ENCODE data around the gene UBQLN3. TPM values are rescaled to one million over a fixed set of nuclear protein-coding genes. Genes with fewer than 3 reads are reported as not detected.

The UBQLN3 gene
- total and polyA plus RNA-seq, 2 experiments from 2014 or later = not detected

DNA sequence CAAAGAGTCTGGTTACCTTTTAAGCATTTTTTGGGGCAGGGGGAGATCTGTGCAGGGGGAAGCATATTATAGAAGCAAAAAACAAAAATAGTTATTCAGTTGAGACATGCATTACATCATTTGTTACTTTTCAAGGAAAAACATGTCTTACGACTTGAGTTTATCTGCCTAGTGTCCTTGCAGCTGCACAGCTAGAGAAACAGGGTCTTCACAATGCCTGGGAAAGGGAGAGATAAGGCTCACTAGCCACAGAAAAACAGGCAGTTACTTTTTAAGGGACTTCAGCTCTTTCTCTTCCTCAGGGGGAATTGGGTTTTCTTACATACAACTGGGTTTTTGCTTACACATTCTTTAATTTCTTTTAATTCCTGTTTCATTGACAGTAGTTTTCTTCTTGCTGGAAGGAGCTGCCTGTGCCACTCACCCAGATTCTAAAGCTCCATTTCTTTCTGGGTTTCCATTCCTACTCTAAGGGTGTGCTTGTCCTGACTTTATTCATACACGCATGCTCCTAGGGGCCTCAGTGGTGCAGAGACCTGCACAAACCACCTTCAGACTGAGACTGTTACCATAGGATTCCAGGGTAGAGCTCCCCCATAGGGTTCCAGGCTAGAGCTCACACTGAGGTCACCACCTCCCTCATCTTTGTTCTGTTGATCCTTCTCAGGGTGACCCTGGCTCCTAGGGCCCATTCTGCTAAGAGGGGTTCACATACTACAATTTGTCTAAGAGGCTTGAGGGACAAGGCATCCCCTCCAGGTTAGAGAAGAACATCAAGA lies 21.5 kb upstream of the UBQLN3 start:
- Histone ChIP-seq H2AFZ (no peak overlapping the region), H3K4me2 (no peak overlapping the region), H3K79me2 (replicated peaks; ENCODE audit: insufficient read depth) (no peaks in the 10 kb centered on the region), H3K36me3 (ENCODE audit: insufficient read depth) (no peaks in the 10 kb centered on the region), H3K4me1 (ENCODE audit: insufficient read depth) (no peaks in the 10 kb centered on the region), H3K27me3 (ENCODE audit: insufficient read depth) (no peaks in the 10 kb centered on the region), H3F3A (replicated peaks; ENCODE audit: low read depth) (no peaks in the 10 kb centered on the region), H3K27ac (ENCODE audit: low read depth) (no peak overlapping the region), H4K20me1 (replicated peaks; ENCODE audit: insufficient read depth) (no peaks in the 10 kb centered on the region), H3K4me3 (no peak overlapping the region), H3K9me2 (ENCODE audit: insufficient read depth) (0 out of 2 replicates have a peak, but pooled peaks cover 8% of the 10 kb centered on the region)
- H3K4me1 Mint-ChIP-seq = no peaks in the 10 kb centered on the region
- no peaks in the 10 kb centered on the region for H3K27me3 Mint-ChIP-seq (ENCODE audit: insufficient read depth, low read depth, poor library complexity)
- TF ChIP-seq STAT1 (IDR thresholded peaks at IDR 0.05; ENCODE audit: unreplicated experiment) (no peak), NANOG (IDR thresholded peaks at IDR 0.05; ENCODE audit: borderline replicate concordance) (no peak), ZNF114 (CRISPR knock-in tag; IDR thresholded peaks at IDR 0.05) (no peak), CREB1 (CRISPR knock-in tag; IDR thresholded peaks at IDR 0.05; ENCODE audit: low read depth) (no peak), EZH2phosphoT487 (IDR thresholded peaks at IDR 0.05; ENCODE audit: unreplicated experiment) (no peak), EZH2 (IDR thresholded peaks at IDR 0.05; ENCODE audit: low read depth, unreplicated experiment) (no peak), ZNF331 (CRISPR knock-in tag; IDR thresholded peaks at IDR 0.05; ENCODE audit: low read depth) (no peak), JUNB (IDR thresholded peaks at IDR 0.05; ENCODE audit: unreplicated experiment) (no peak), POLR2AphosphoS5 (IDR thresholded peaks at IDR 0.05; ENCODE audit: low read depth) (no peak)
- TF ChIP-seq, protein P1, sequence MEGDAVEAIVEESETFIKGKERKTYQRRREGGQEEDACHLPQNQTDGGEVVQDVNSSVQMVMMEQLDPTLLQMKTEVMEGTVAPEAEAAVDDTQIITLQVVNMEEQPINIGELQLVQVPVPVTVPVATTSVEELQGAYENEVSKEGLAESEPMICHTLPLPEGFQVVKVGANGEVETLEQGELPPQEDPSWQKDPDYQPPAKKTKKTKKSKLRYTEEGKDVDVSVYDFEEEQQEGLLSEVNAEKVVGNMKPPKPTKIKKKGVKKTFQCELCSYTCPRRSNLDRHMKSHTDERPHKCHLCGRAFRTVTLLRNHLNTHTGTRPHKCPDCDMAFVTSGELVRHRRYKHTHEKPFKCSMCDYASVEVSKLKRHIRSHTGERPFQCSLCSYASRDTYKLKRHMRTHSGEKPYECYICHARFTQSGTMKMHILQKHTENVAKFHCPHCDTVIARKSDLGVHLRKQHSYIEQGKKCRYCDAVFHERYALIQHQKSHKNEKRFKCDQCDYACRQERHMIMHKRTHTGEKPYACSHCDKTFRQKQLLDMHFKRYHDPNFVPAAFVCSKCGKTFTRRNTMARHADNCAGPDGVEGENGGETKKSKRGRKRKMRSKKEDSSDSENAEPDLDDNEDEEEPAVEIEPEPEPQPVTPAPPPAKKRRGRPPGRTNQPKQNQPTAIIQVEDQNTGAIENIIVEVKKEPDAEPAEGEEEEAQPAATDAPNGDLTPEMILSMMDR (conservative IDR thresholded peaks at IDR 0.05; ENCODE audit: low read depth in 2 of 2) = no peak
- TF ChIP-seq, protein P2, sequence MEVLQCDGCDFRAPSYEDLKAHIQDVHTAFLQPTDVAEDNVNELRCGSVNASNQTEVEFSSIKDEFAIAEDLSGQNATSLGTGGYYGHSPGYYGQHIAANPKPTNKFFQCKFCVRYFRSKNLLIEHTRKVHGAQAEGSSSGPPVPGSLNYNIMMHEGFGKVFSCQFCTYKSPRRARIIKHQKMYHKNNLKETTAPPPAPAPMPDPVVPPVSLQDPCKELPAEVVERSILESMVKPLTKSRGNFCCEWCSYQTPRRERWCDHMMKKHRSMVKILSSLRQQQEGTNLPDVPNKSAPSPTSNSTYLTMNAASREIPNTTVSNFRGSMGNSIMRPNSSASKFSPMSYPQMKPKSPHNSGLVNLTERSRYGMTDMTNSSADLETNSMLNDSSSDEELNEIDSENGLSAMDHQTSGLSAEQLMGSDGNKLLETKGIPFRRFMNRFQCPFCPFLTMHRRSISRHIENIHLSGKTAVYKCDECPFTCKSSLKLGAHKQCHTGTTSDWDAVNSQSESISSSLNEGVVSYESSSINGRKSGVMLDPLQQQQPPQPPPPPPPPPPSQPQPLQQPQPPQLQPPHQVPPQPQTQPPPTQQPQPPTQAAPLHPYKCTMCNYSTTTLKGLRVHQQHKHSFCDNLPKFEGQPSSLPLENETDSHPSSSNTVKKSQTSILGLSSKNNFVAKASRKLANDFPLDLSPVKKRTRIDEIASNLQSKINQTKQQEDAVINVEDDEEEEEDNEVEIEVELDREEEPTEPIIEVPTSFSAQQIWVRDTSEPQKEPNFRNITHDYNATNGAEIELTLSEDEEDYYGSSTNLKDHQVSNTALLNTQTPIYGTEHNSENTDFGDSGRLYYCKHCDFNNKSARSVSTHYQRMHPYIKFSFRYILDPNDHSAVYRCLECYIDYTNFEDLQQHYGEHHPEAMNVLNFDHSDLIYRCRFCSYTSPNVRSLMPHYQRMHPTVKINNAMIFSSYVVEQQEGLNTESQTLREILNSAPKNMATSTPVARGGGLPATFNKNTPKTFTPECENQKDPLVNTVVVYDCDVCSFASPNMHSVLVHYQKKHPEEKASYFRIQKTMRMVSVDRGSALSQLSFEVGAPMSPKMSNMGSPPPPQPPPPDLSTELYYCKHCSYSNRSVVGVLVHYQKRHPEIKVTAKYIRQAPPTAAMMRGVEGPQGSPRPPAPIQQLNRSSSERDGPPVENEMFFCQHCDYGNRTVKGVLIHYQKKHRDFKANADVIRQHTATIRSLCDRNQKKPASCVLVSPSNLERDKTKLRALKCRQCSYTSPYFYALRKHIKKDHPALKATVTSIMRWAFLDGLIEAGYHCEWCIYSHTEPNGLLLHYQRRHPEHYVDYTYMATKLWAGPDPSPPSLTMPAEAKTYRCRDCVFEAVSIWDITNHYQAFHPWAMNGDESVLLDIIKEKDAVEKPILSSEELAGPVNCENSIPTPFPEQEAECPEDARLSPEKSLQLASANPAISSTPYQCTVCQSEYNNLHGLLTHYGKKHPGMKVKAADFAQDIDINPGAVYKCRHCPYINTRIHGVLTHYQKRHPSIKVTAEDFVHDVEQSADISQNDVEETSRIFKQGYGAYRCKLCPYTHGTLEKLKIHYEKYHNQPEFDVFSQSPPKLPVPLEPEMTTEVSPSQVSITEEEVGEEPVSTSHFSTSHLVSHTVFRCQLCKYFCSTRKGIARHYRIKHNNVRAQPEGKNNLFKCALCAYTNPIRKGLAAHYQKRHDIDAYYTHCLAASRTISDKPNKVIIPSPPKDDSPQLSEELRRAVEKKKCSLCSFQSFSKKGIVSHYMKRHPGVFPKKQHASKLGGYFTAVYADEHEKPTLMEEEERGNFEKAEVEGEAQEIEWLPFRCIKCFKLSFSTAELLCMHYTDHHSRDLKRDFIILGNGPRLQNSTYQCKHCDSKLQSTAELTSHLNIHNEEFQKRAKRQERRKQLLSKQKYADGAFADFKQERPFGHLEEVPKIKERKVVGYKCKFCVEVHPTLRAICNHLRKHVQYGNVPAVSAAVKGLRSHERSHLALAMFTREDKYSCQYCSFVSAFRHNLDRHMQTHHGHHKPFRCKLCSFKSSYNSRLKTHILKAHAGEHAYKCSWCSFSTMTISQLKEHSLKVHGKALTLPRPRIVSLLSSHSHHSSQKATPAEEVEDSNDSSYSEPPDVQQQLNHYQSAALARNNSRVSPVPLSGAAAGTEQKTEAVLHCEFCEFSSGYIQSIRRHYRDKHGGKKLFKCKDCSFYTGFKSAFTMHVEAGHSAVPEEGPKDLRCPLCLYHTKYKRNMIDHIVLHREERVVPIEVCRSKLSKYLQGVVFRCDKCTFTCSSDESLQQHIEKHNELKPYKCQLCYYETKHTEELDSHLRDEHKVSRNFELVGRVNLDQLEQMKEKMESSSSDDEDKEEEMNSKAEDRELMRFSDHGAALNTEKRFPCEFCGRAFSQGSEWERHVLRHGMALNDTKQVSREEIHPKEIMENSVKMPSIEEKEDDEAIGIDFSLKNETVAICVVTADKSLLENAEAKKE (CRISPR knock-in tag; IDR thresholded peaks at IDR 0.05) = no peak
- TF ChIP-seq, protein P3, sequence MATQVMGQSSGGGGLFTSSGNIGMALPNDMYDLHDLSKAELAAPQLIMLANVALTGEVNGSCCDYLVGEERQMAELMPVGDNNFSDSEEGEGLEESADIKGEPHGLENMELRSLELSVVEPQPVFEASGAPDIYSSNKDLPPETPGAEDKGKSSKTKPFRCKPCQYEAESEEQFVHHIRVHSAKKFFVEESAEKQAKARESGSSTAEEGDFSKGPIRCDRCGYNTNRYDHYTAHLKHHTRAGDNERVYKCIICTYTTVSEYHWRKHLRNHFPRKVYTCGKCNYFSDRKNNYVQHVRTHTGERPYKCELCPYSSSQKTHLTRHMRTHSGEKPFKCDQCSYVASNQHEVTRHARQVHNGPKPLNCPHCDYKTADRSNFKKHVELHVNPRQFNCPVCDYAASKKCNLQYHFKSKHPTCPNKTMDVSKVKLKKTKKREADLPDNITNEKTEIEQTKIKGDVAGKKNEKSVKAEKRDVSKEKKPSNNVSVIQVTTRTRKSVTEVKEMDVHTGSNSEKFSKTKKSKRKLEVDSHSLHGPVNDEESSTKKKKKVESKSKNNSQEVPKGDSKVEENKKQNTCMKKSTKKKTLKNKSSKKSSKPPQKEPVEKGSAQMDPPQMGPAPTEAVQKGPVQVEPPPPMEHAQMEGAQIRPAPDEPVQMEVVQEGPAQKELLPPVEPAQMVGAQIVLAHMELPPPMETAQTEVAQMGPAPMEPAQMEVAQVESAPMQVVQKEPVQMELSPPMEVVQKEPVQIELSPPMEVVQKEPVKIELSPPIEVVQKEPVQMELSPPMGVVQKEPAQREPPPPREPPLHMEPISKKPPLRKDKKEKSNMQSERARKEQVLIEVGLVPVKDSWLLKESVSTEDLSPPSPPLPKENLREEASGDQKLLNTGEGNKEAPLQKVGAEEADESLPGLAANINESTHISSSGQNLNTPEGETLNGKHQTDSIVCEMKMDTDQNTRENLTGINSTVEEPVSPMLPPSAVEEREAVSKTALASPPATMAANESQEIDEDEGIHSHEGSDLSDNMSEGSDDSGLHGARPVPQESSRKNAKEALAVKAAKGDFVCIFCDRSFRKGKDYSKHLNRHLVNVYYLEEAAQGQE (IDR thresholded peaks at IDR 0.05; ENCODE audit: unreplicated experiment) = no peak
- TF ChIP-seq, protein P4, sequence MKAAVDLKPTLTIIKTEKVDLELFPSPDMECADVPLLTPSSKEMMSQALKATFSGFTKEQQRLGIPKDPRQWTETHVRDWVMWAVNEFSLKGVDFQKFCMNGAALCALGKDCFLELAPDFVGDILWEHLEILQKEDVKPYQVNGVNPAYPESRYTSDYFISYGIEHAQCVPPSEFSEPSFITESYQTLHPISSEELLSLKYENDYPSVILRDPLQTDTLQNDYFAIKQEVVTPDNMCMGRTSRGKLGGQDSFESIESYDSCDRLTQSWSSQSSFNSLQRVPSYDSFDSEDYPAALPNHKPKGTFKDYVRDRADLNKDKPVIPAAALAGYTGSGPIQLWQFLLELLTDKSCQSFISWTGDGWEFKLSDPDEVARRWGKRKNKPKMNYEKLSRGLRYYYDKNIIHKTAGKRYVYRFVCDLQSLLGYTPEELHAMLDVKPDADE (IDR thresholded peaks at IDR 0.05) = no peak
- DNase-seq (ENCODE audit: low spot score) = no peak
- ATAC-seq = no peak
- H3K9me3 Mint-ChIP-seq = peaks cover under 1% of the 10 kb centered on the region; the same call in 1 of the 3 replicates
- no peaks in the 10 kb centered on the region for H3K36me3 Mint-ChIP-seq (ENCODE audit: low read depth)
- H3K4me3 Mint-ChIP-seq = no peak overlapping the region
- H3K27ac Mint-ChIP-seq = 0 out of 2 replicates have a peak overlapping the region, but pooled peaks have one; percentile 21
